Mesendoderm (in vitro differentiated cells): ENCODE results near the gene ROBO4.

Experiments
- DNase-seq: peaks from one replicate; pipeline ENCODE4 v3.0.0; 2013
- H2AK5ac ChIP-seq: 2 replicates; pipeline ENCODE4 v1.6.1; 2013; ENCODE audit warnings: low read length, inconsistent platforms
- H2BK120ac ChIP-seq: 2 replicates; pipeline ENCODE4 v1.6.1; 2013; ENCODE audit warnings: low read depth, mild to moderate bottlenecking, low read length, moderate library complexity, mixed read lengths
- H2BK15ac ChIP-seq: replicated peaks from 2 replicates; pipeline ENCODE4 v1.6.1; 2013; ENCODE audit warnings: low read depth, mild to moderate bottlenecking, moderate library complexity
- H2BK5ac ChIP-seq: 2 replicates; pipeline ENCODE4 v1.6.1; 2013; ENCODE audit warnings: low read length, inconsistent platforms
- H3K18ac ChIP-seq: 2 replicates; pipeline ENCODE4 v1.6.1; 2013; ENCODE audit warnings: mild to moderate bottlenecking, low read length, mixed read lengths
- H3K23ac ChIP-seq: one replicate; pipeline ENCODE4 v1.6.1; 2013; ENCODE audit warnings: low read length
- H3K27ac ChIP-seq: 2 replicates; pipeline ENCODE4 v1.5.1; 2013; ENCODE audit warnings: low read depth, mild to moderate bottlenecking, inconsistent platforms, low read length, moderate library complexity
- H3K27me3 ChIP-seq: 2 replicates; pipeline ENCODE4 v1.6.1; 2013; ENCODE audit warnings: low read length, control low read depth, mild to moderate bottlenecking, inconsistent platforms; ENCODE audit not compliant: insufficient read depth, poor library complexity
- H3K36me3 ChIP-seq: 2 replicates; pipeline ENCODE4 v1.6.1; 2013; ENCODE audit warnings: low read length, inconsistent platforms; ENCODE audit not compliant: control insufficient read depth, insufficient read depth
- H3K4ac ChIP-seq: one replicate; pipeline ENCODE4 v1.6.1; 2013; ENCODE audit warnings: low read depth, mild to moderate bottlenecking, low read length, moderate library complexity
- H3K4me1 ChIP-seq: 2 replicates; pipeline ENCODE4 v1.6.1; 2013; ENCODE audit warnings: low read depth, low read length, inconsistent platforms; ENCODE audit not compliant: control insufficient read depth
- H3K4me2 ChIP-seq: 2 replicates; pipeline ENCODE4 v1.6.1; 2013; ENCODE audit warnings: low read length
- H3K4me3 ChIP-seq: 2 replicates; pipeline ENCODE4 v1.5.1; 2013; ENCODE audit warnings: mild to moderate bottlenecking, low read length
- H3K56ac ChIP-seq: one replicate; pipeline ENCODE4 v1.6.1; 2013; ENCODE audit warnings: low read length
- H3K79me1 ChIP-seq: 2 replicates; pipeline ENCODE4 v1.6.1; 2013; ENCODE audit warnings: low read length, inconsistent platforms
- H3K79me2 ChIP-seq: 2 replicates; pipeline ENCODE4 v1.6.1; 2013; ENCODE audit warnings: mild to moderate bottlenecking, low read length; ENCODE audit not compliant: control insufficient read depth, insufficient read depth
- H3K9ac ChIP-seq: 2 replicates; pipeline ENCODE4 v1.6.1; 2013; ENCODE audit warnings: low read length, inconsistent platforms
- H4K5ac ChIP-seq: one replicate; pipeline ENCODE4 v1.6.1; 2013; ENCODE audit warnings: low read length
- H4K8ac ChIP-seq: one replicate; pipeline ENCODE4 v1.6.1; 2013; ENCODE audit warnings: low read depth, mild to moderate bottlenecking, control low read depth, low read length, moderate library complexity
- WGBS: extraction: QIAGEN DNeasy Blood & Tissue Kit; methylation state at CpG from one replicate; pipeline ENCODE4 v1.1.7; 2013; ENCODE audit warnings: low lambda C conversion rate, missing lambda C conversion rate; ENCODE audit not compliant: insufficient coverage; ENCODE audit errors: extremely low coverage; 5-methylcytosine and 5-hydroxymethylcytosine counted together

ROBO4 gene

GRCh38 chr11:124942466-124943253 lies 45.0 kb upstream of the ROBO4 start:
- no peaks in the 10 kb centered on the region for H3K27me3 ChIP-seq
- H3K56ac ChIP-seq = no peak overlapping the region
- no peak overlapping the region for H4K8ac ChIP-seq
- no CpG with 5 or more reads among the region's 6 CpGs for WGBS
- H4K5ac ChIP-seq = no peak overlapping the region
- no peak overlapping the region for H2AK5ac ChIP-seq
- no peak overlapping the region for H3K27ac ChIP-seq
- DNase-seq = no peak
- H3K4ac ChIP-seq = no peak overlapping the region
- H3K18ac ChIP-seq = no peak overlapping the region
- no peak overlapping the region for H2BK15ac ChIP-seq
- H3K9ac ChIP-seq = no peak overlapping the region
- no peak overlapping the region for H3K4me2 ChIP-seq
- no peak overlapping the region for H2BK120ac ChIP-seq
- H3K79me2 ChIP-seq = no peaks in the 10 kb centered on the region
- H3K4me3 ChIP-seq = no peak overlapping the region
- no peaks in the 10 kb centered on the region for H3K4me1 ChIP-seq
- no peaks in the 10 kb centered on the region for H3K36me3 ChIP-seq
- no peak overlapping the region for H3K23ac ChIP-seq
- H3K79me1 ChIP-seq = no peaks in the 10 kb centered on the region
- H2BK5ac ChIP-seq = no peak overlapping the region

DNA sequence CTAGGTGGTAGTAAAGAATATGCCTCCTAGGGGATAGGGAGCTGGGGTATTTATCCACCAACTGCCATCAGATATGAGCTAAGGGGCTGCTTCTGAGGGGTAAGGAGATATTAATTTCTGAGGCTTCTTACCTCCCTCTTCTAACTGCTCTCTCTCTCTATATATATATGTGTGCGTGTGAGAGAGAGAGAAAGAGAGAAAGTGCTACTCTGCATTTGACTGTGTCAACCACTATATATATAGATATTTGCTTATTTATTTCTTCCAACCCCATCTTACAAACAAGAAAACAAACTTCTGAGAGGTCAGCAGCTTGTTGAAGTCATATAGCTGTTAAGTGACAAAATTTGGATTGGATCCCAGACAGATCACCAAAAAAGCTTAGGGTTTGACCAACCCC lies 44.0 kb upstream of the ROBO4 start:
- H3K36me3 ChIP-seq = no peaks in the 10 kb centered on the region
- H2AK5ac ChIP-seq = no peak overlapping the region
- H3K4ac ChIP-seq = no peak overlapping the region
- no peaks in the 10 kb centered on the region for H3K79me2 ChIP-seq
- H2BK120ac ChIP-seq = no peak overlapping the region
- H3K27ac ChIP-seq = no peak overlapping the region
- H3K79me1 ChIP-seq = no peaks in the 10 kb centered on the region
- no peaks in the 10 kb centered on the region for H3K27me3 ChIP-seq
- H3K18ac ChIP-seq = no peak overlapping the region
- no peak overlapping the region for H2BK15ac ChIP-seq
- whole genome bisulfite sequencing = no CpG with 5 or more reads among the region's 1 CpG
- no peak overlapping the region for H2BK5ac ChIP-seq
- H3K4me3 ChIP-seq = no peak overlapping the region
- H3K4me1 ChIP-seq = no peaks in the 10 kb centered on the region
- H3K56ac ChIP-seq = no peak overlapping the region
- H3K4me2 ChIP-seq = no peak overlapping the region
- no peak overlapping the region for H3K9ac ChIP-seq
- no peak overlapping the region for H4K8ac ChIP-seq
- DNase-seq = no peak
- H4K5ac ChIP-seq = no peak overlapping the region
- H3K23ac ChIP-seq = no peak overlapping the region

DNA sequence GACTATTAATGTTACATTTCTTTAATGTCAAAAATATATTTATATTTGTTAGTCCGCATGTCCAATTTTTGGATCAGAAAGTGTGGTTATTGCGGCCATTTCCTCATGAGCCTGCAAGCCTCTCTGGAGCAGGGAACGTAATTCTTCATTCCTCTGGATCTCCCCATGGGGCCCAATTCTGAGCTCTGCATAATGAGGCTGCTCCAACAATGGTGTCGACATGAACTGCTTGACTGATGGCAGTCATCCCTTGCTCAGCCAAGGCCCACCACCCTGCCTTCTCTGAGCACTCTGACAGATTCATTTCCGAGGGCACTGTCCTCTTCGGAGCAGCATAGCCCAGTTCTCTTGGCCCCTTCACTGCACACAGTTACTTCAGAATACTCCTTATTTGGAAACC lies 41.3 kb upstream of the ROBO4 start:
- H3K23ac ChIP-seq = no peak overlapping the region
- no peak overlapping the region for H3K27ac ChIP-seq

DNA sequence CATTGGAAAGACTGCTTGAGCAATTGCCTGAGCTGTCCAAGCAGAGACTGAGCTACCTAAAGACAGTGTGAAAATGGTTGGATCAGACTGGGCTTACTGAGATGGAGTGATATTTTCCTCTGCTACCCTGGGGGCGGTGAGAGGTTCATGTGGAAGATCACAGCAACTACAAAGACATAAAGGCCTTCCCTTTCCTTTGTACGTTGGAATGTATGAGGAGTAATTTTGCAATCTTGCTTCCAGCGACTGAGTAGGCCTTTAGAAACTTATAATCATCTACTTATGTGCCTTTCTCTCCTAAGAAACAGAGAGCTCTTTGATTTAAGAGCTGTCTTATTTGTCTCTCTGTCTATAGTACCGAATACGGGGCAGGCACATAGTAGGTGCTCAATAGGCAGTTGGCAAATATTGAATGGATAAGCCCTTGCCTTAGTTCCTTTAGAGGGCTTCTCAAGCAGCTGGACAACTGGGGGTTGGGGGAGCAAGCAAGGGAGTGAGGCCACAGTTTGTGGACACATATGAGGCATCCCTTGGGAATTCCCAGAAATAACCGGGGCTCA lies 40.6 kb upstream of the ROBO4 start:
- Histone ChIP-seq H2BK5ac (no peak overlapping the region), H3K79me2 (no peaks in the 10 kb centered on the region), H2AK5ac (no peak overlapping the region), H4K5ac (no peak overlapping the region), H3K27me3 (no peaks in the 10 kb centered on the region), H2BK120ac (no peak overlapping the region), H3K56ac (no peak overlapping the region), H3K23ac (no peak overlapping the region), H3K36me3 (no peaks in the 10 kb centered on the region), H3K4me1 (no peaks in the 10 kb centered on the region), H2BK15ac (no peak overlapping the region), H4K8ac (no peak overlapping the region), H3K18ac (no peak overlapping the region), H3K79me1 (no peaks in the 10 kb centered on the region), H3K4me2 (no peak overlapping the region), H3K4me3 (no peak overlapping the region), H3K27ac (no peak overlapping the region), H3K9ac (no peak overlapping the region), H3K4ac (no peak overlapping the region)
- no peak for DNase-seq
- no CpG with 5 or more reads among the region's 6 CpGs for WGBS

More for the DNA sequence above, 41.3 kb upstream of the ROBO4 start:
- WGBS = no CpG with 5 or more reads among the region's 6 CpGs
- Histone ChIP-seq H3K79me2 (no peaks in the 10 kb centered on the region), H4K8ac (no peak overlapping the region), H3K36me3 (no peaks in the 10 kb centered on the region), H3K56ac (no peak overlapping the region), H2AK5ac (no peak overlapping the region), H2BK120ac (no peak overlapping the region), H3K79me1 (no peaks in the 10 kb centered on the region), H3K4me2 (no peak overlapping the region), H3K4ac (no peak overlapping the region), H2BK5ac (no peak overlapping the region), H3K4me1 (no peaks in the 10 kb centered on the region), H4K5ac (no peak overlapping the region), H3K4me3 (no peak overlapping the region), H2BK15ac (no peak overlapping the region), H3K27me3 (no peaks in the 10 kb centered on the region), H3K9ac (no peak overlapping the region), H3K18ac (no peak overlapping the region)
- no peak for DNase-seq

DNA sequence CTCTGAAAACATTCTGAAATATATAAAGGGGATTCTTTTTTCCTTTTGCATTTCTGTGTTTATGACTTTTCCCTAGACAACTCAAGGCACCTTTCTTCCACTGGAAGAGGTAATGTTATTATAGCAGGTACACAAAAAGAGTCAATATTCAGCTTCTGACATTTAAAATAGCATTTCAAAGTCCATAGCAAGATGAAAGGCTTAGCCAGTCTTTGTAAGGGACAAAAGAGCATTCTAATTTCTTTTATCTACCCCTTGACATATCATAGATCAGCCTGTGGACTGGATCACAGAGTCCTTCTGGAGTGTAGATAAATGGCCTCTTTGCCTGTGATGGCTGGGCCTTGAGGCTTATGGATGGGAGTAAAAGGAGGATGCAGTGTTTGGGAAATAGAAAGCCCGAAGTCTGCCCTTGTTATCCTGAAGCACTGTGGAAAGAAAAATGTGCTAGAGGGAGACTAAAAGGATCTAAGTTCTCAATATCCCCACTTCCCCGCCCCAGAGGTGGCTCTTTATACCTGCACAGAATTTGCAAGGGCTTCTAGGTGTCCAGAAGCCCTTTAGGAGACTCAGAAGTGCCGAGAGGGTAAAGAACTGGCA lies 39.8 kb upstream of the ROBO4 start:
- no peak overlapping the region for H3K23ac ChIP-seq
- H3K18ac ChIP-seq = no peak overlapping the region
- H3K4me2 ChIP-seq = no peak overlapping the region
- no peak overlapping the region for H3K27ac ChIP-seq
- H3K36me3 ChIP-seq = no peaks in the 10 kb centered on the region
- H4K8ac ChIP-seq = no peak overlapping the region
- no peaks in the 10 kb centered on the region for H3K27me3 ChIP-seq
- no peaks in the 10 kb centered on the region for H3K79me2 ChIP-seq
- no peak overlapping the region for H2BK5ac ChIP-seq
- H4K5ac ChIP-seq = no peak overlapping the region
- H3K56ac ChIP-seq = no peak overlapping the region
- no peaks in the 10 kb centered on the region for H3K4me1 ChIP-seq
- H3K4ac ChIP-seq = no peak overlapping the region
- no peak overlapping the region for H2BK15ac ChIP-seq
- no CpG with 5 or more reads among the region's 3 CpGs for WGBS
- H3K9ac ChIP-seq = no peak overlapping the region
- no peak overlapping the region for H2AK5ac ChIP-seq
- H3K79me1 ChIP-seq = no peaks in the 10 kb centered on the region
- H2BK120ac ChIP-seq = no peak overlapping the region
- DNase-seq = no peak
- no peak overlapping the region for H3K4me3 ChIP-seq
